ENCODE results near the gene ACTN2. TPM values are rescaled to one million over a fixed set of nuclear protein-coding genes. Genes with fewer than 3 reads are reported as not detected.

ACTN2 gene
- total RNA-seq, 1 donor from 2014 or later = 2,454 TPM

DNA sequence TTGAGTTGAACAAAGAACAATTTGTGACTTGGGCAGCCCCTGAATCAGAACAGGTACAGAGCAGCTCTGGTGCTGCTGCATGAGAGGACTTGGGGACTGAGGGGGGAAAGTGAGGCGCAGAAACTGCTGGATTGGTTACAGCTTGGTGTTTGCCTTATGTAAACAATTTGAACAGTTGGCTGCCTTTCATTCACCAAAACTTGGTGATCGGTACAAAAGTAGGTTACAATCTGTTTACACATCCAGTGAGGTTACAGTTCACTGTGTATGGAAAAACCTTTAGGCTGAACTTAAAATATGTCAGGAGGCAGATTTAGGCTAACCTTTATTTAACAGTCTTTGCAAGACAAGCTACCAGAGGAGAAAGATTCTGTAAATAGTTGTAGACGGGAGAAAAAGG is 80.2 kb downstream of the ACTN2 start:
- H3K4me1 ChIP-seq = no peaks in the 10 kb centered on the region
- intact Hi-C loops (cut with micrococcal nuclease) = no loop called here
- no peak overlapping the region for H3K27ac ChIP-seq (replicated peaks)
- H3K36me3 ChIP-seq = peaks cover 27% of the 10 kb centered on the region
- no peaks in the 10 kb centered on the region for H3K9me3 ChIP-seq (replicated peaks)
- H3K27me3 ChIP-seq (ENCODE audit: low read depth) = no peaks in the 10 kb centered on the region
- TF ChIP-seq, protein P1, sequence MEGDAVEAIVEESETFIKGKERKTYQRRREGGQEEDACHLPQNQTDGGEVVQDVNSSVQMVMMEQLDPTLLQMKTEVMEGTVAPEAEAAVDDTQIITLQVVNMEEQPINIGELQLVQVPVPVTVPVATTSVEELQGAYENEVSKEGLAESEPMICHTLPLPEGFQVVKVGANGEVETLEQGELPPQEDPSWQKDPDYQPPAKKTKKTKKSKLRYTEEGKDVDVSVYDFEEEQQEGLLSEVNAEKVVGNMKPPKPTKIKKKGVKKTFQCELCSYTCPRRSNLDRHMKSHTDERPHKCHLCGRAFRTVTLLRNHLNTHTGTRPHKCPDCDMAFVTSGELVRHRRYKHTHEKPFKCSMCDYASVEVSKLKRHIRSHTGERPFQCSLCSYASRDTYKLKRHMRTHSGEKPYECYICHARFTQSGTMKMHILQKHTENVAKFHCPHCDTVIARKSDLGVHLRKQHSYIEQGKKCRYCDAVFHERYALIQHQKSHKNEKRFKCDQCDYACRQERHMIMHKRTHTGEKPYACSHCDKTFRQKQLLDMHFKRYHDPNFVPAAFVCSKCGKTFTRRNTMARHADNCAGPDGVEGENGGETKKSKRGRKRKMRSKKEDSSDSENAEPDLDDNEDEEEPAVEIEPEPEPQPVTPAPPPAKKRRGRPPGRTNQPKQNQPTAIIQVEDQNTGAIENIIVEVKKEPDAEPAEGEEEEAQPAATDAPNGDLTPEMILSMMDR (IDR thresholded peaks at IDR 0.05; ENCODE audit: borderline replicate concordance) = no peak
- no peak overlapping the region for H3K4me3 ChIP-seq
- DNase-seq = no peak

DNA sequence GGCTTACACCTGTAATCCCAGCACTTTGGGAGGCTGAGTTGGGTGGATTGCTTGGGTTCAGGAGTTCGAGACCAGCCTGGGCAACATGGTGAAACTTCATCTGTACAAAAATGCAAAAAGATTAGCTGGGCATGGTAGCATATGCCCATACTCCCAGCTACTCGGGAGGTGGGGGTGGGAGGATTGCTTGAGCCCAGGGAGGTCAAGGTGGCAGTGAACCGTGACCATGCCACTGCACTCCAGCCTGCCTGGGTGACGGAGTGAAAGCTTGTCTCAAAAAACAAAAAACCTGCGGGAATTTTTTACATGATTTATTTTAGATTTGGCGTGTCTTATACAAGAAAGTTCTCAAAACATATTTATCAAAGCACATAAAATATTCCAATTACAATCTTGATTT is 81.0 kb downstream of the ACTN2 start:
- H3K27me3 ChIP-seq (ENCODE audit: low read depth) = no peaks in the 10 kb centered on the region
- H3K4me3 ChIP-seq = no peak overlapping the region
- TF ChIP-seq, protein P1 (IDR thresholded peaks at IDR 0.05; ENCODE audit: borderline replicate concordance) = no peak
- intact Hi-C loops (cut with micrococcal nuclease) = no loop called here
- DNase-seq = no peak
- no peaks in the 10 kb centered on the region for H3K4me1 ChIP-seq
- no peaks in the 10 kb centered on the region for H3K9me3 ChIP-seq (replicated peaks)
- no peak overlapping the region for H3K27ac ChIP-seq (replicated peaks)
- H3K36me3 ChIP-seq = peaks cover 19% of the 10 kb centered on the region

DNA sequence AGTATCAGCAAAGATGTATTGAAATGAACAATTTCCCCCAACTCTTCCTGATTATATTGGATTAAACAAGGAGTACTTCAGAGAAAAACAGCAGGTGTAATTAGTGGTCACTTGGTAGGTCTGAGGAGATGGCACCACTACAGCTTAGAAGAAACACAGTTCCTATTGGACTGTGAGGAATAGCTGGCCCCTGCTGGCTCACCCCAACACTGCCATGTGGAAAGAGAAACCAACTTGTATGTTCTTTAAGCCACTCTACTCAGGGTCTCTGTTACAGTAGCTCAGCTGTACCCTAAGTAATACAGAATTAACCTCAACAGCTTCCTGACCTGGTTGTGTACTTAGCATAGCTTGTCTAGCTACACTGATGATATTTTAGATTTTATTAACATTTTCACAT is 82.3 kb downstream of the ACTN2 start:
- TF ChIP-seq, protein P1 (IDR thresholded peaks at IDR 0.05; ENCODE audit: borderline replicate concordance) = no peak
- no peaks in the 10 kb centered on the region for H3K27me3 ChIP-seq (ENCODE audit: low read depth)
- no peak overlapping the region for H3K27ac ChIP-seq (replicated peaks)
- peaks cover 6% of the 10 kb centered on the region for H3K36me3 ChIP-seq
- no peaks in the 10 kb centered on the region for H3K4me1 ChIP-seq
- no peaks in the 10 kb centered on the region for H3K9me3 ChIP-seq (replicated peaks)
- intact Hi-C loops (cut with micrococcal nuclease) = no loop called here
- DNase-seq = no peak
- H3K4me3 ChIP-seq = no peak overlapping the region

DNA sequence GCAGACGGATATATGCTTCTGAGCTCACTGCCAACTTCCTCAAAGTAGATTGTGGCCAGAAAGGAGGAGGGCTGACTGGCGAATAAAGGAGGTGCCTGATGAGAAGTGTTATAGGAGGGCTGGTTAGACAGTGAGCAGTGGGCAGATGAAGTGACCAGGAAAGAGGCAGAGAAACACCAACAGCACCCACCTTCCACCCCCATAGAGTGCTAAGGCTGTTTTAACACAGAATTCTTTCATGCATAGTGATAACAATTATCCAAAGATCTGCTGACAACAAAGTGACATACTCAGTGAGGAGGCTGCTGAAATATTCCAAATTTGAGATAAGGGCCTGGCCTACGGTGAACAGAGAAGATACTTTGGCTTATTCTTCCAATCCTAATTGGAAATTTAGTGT is 87.6 kb downstream of the ACTN2 start:
- no peaks in the 10 kb centered on the region for H3K4me1 ChIP-seq
- H3K27ac ChIP-seq (replicated peaks) = no peak overlapping the region
- no peaks in the 10 kb centered on the region for H3K36me3 ChIP-seq
- no peak overlapping the region for H3K4me3 ChIP-seq
- no peak for DNase-seq
- intact Hi-C loops (cut with micrococcal nuclease) = loop anchor here (10.0 kb wide), 1 partner anchor 669 kb away; no protein-coding TSS in a partner anchor
- TF ChIP-seq, protein P1 (IDR thresholded peaks at IDR 0.05; ENCODE audit: borderline replicate concordance) = no peak
- peaks cover 9% of the 10 kb centered on the region for H3K9me3 ChIP-seq (replicated peaks)
- H3K27me3 ChIP-seq (ENCODE audit: low read depth) = no peaks in the 10 kb centered on the region

DNA sequence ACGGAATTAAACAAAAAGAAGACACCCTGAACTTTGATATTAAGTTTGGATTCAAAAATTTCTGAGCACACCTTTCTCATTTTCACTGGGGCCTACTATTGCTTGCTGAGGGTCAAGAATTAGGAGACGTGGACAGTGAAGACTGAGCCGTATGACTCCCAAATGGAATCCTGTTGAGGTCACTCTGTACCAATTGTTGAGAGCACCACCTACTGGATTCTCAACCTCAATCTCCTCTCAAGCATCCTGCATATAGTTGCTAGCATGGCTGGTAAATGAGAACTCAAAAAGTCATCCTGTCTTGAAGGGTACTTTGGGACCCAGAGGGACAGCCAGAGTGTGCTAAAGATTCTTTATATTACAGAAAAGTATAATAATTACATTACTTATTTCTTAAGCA is 88.6 kb downstream of the ACTN2 start:
- H3K4me1 ChIP-seq = no peaks in the 10 kb centered on the region
- TF ChIP-seq, protein P1 (IDR thresholded peaks at IDR 0.05; ENCODE audit: borderline replicate concordance) = peak; percentile 57
- intact Hi-C loops (cut with micrococcal nuclease) = loop anchor here (10.0 kb wide), 1 partner anchor 670 kb away; no protein-coding TSS in a partner anchor
- H3K36me3 ChIP-seq = no peaks in the 10 kb centered on the region
- peaks cover 19% of the 10 kb centered on the region for H3K9me3 ChIP-seq (replicated peaks)
- no peak overlapping the region for H3K4me3 ChIP-seq
- H3K27ac ChIP-seq (replicated peaks) = no peak overlapping the region
- peaks cover 4% of the 10 kb centered on the region for H3K27me3 ChIP-seq (ENCODE audit: low read depth)
- no peak for DNase-seq

Data from left ventricle myocardium inferior (tissue), 1 donor.